Activated CD4-positive, alpha-beta memory T cell treated with anti-CD3 and anti-CD28 coated beads, Interleukin-2, amount 10 ng/mL, durations not matched to agents 7 days and 5 days (primary cell): ENCODE data around the gene SH3TC2. TPM values are rescaled to one million over a fixed set of nuclear protein-coding genes. Genes with fewer than 3 reads are reported as not detected.

ENCODE experiments used
- CTCF ChIA-PET: fragments of 350-600 bp; sonication (Branson Sonifier 250); formaldehyde crosslinking; loops from one replicate; lab custom pipeline; 2021; ENCODE audit warnings: antibody characterized with exemption, inconsistent platforms; lab: Charles Lee
- POLR2A ChIA-PET: fragments of 350-600 bp; sonication (Branson Sonifier 250); formaldehyde crosslinking; loops from one replicate; lab custom pipeline; 2021; ENCODE audit warnings: antibody characterized with exemption; lab: Charles Lee
- DNase-seq: peaks from one replicate; pipeline ENCODE4 v3.0.0-alpha.2; 2020
- H3K27ac Mint-ChIP-seq: one replicate; pipeline ENCODE4 v1.8.0; 2021; ENCODE audit warnings: mild to moderate bottlenecking, mixed read lengths
- H3K27me3 Mint-ChIP-seq: one replicate; pipeline ENCODE4 v1.8.0; 2021; ENCODE audit warnings: mixed read lengths
- H3K36me3 Mint-ChIP-seq: one replicate; pipeline ENCODE4 v1.8.0; 2021; ENCODE audit warnings: low read depth, mixed read lengths
- H3K4me1 Mint-ChIP-seq: one replicate; pipeline ENCODE4 v1.8.0; 2021; ENCODE audit warnings: mixed read lengths
- H3K4me3 Mint-ChIP-seq: one replicate; pipeline ENCODE4 v1.8.0; 2021; ENCODE audit warnings: mild to moderate bottlenecking, mixed read lengths
- H3K9me3 Mint-ChIP-seq: one replicate; pipeline ENCODE4 v1.8.0; 2021; ENCODE audit warnings: mixed read lengths
- total RNA-seq, 2 experiments: library from RNA; stranded (reverse); gene quantifications; one replicate each; pipeline ENCODE4 v1.2.3, GENCODE V29; 2021

The SH3TC2 gene
- total RNA-seq, 2 experiments from 2014 or later, result not detected

GRCh38 chr5:148970876-148971275 lies 92.0 kb downstream of the SH3TC2 start:
- CTCF ChIA-PET, result no interaction called here
- Mint-ChIP-seq H3K9me3 (no peaks in the 10 kb centered on the region), H3K4me3 (no peak overlapping the region), H3K36me3 (no peaks in the 10 kb centered on the region), H3K4me1 (no peaks in the 10 kb centered on the region), H3K27ac (no peak overlapping the region), H3K27me3 (peaks cover 10% of the 10 kb centered on the region)
- DNase-seq, result no peak
- POLR2A ChIA-PET, result no interaction called here

- Mint-ChIP-seq H3K4me1 (no peaks in the 10 kb centered on the region), H3K27me3 (peaks cover 10% of the 10 kb centered on the region), H3K27ac (no peak overlapping the region), H3K4me3 (no peak overlapping the region), H3K36me3 (no peaks in the 10 kb centered on the region), H3K9me3 (no peaks in the 10 kb centered on the region)
- ChIA-PET CTCF (no interaction called here), POLR2A (no interaction called here)
- DNase-seq, result no peak
Measured at GRCh38 chr5:148970228-148970627, 92.6 kb downstream of the SH3TC2 start.

- no peak overlapping the region for H3K27ac Mint-ChIP-seq
- H3K9me3 Mint-ChIP-seq, result no peaks in the 10 kb centered on the region
- peaks cover 10% of the 10 kb centered on the region for H3K27me3 Mint-ChIP-seq
- CTCF ChIA-PET, result no interaction called here
- H3K36me3 Mint-ChIP-seq, result no peaks in the 10 kb centered on the region
- no peak overlapping the region for H3K4me3 Mint-ChIP-seq
- DNase-seq, result no peak
- POLR2A ChIA-PET, result no interaction called here
- peaks cover under 1% of the 10 kb centered on the region for H3K4me1 Mint-ChIP-seq
Measured at GRCh38 chr5:148969291-148969690, 93.6 kb downstream of the SH3TC2 start.

- DNase-seq, result no peak
- Mint-ChIP-seq H3K4me1 (peaks cover 10% of the 10 kb centered on the region), H3K9me3 (peaks cover 4% of the 10 kb centered on the region), H3K4me3 (no peak overlapping the region), H3K27ac (no peak overlapping the region), H3K36me3 (no peaks in the 10 kb centered on the region), H3K27me3 (peaks cover 7% of the 10 kb centered on the region)
- ChIA-PET CTCF (interaction anchor here (2.8 kb wide), 1 partner anchor 11 kb away, joined by 11 read pairs; no protein-coding TSS in a partner anchor), POLR2A (no interaction called here)
Measured at GRCh38 chr5:148968311-148968710, 94.6 kb downstream of the SH3TC2 start.

- Mint-ChIP-seq H3K4me3 (no peak overlapping the region), H3K4me1 (peaks cover 10% of the 10 kb centered on the region), H3K27me3 (peaks cover 7% of the 10 kb centered on the region), H3K36me3 (no peaks in the 10 kb centered on the region), H3K9me3 (peaks cover 4% of the 10 kb centered on the region), H3K27ac (no peak overlapping the region)
- no peak for DNase-seq
- ChIA-PET POLR2A (no interaction called here), CTCF (interaction anchor here (2.8 kb wide), 1 partner anchor 10 kb away, joined by 11 read pairs; no protein-coding TSS in a partner anchor)
Measured at GRCh38 chr5:148967783-148968182, 95.1 kb downstream of the SH3TC2 start.

GRCh38 chr5:148966938-148967337 lies 95.9 kb downstream of the SH3TC2 start:
- ChIA-PET CTCF (interaction anchor here (1.2 to 2.8 kb wide), 3 partner anchors 10 to 226 kb away, joined by 3 to 11 read pairs (median 3); no protein-coding TSS in a partner anchor), POLR2A (no interaction called here)
- Mint-ChIP-seq H3K9me3 (peaks cover 4% of the 10 kb centered on the region), H3K27ac (no peak overlapping the region), H3K4me1 (peaks cover 10% of the 10 kb centered on the region), H3K4me3 (no peak overlapping the region), H3K36me3 (no peaks in the 10 kb centered on the region), H3K27me3 (peaks cover 4% of the 10 kb centered on the region)
- DNase-seq, result no peak

- no peak overlapping the region for H3K27ac Mint-ChIP-seq
- no peak overlapping the region for H3K4me3 Mint-ChIP-seq
- no peaks in the 10 kb centered on the region for H3K36me3 Mint-ChIP-seq
- ChIA-PET CTCF (interaction anchor here (1.2 to 2.8 kb wide), 3 partner anchors 9 to 225 kb away, joined by 3 to 11 read pairs (median 3); no protein-coding TSS in a partner anchor), POLR2A (no interaction called here)
- DNase-seq, result no peak
- peaks cover 10% of the 10 kb centered on the region for H3K4me1 Mint-ChIP-seq
- H3K9me3 Mint-ChIP-seq, result peaks cover 4% of the 10 kb centered on the region
- H3K27me3 Mint-ChIP-seq, result peaks cover 3% of the 10 kb centered on the region
Measured at GRCh38 chr5:148966348-148966747, 96.5 kb downstream of the SH3TC2 start.

GRCh38 chr5:148965511-148966265 lies 97.2 kb downstream of the SH3TC2 start:
- H3K27me3 Mint-ChIP-seq, result peaks cover 3% of the 10 kb centered on the region
- no peak for DNase-seq
- ChIA-PET CTCF (interaction anchor here (1.3 to 2.8 kb wide), 2 partner anchors 8 to 11 kb away, joined by 3 to 11 read pairs; no protein-coding TSS in a partner anchor), POLR2A (no interaction called here)
- H3K27ac Mint-ChIP-seq, result no peak overlapping the region
- peaks cover 10% of the 10 kb centered on the region for H3K4me1 Mint-ChIP-seq
- H3K9me3 Mint-ChIP-seq, result peaks cover 4% of the 10 kb centered on the region
- H3K36me3 Mint-ChIP-seq, result no peaks in the 10 kb centered on the region
- no peak overlapping the region for H3K4me3 Mint-ChIP-seq

GRCh38 chr5:148963664-148964063 lies 99.2 kb downstream of the SH3TC2 start:
- Mint-ChIP-seq H3K4me1 (peaks cover 10% of the 10 kb centered on the region), H3K27me3 (peaks cover 3% of the 10 kb centered on the region), H3K27ac (peak overlapping the region; percentile 51), H3K36me3 (no peaks in the 10 kb centered on the region), H3K9me3 (peaks cover 4% of the 10 kb centered on the region), H3K4me3 (no peak overlapping the region)
- no peak for DNase-seq
- ChIA-PET CTCF (interaction anchor here (0.9 to 1.9 kb wide), 4 partner anchors 9 to 233 kb away, joined by 3 to 7 read pairs (median 5); no protein-coding TSS in a partner anchor), POLR2A (interaction anchor here (1.1 kb wide), 1 partner anchor 115 kb away, joined by 3 read pairs; no protein-coding TSS in a partner anchor)

GRCh38 chr5:148962761-148963324 lies 100.0 kb downstream of the SH3TC2 start:
- ChIA-PET CTCF (interaction anchor here (0.8 to 1.9 kb wide), 5 partner anchors 8 to 232 kb away, joined by 3 to 7 read pairs (median 3); no protein-coding TSS in a partner anchor), POLR2A (interaction anchor here (1.1 kb wide), 1 partner anchor 115 kb away, joined by 3 read pairs; no protein-coding TSS in a partner anchor)
- Mint-ChIP-seq H3K27me3 (no peaks in the 10 kb centered on the region), H3K4me1 (peaks cover 10% of the 10 kb centered on the region), H3K36me3 (no peaks in the 10 kb centered on the region), H3K4me3 (no peak overlapping the region), H3K9me3 (peaks cover 4% of the 10 kb centered on the region), H3K27ac (no peak overlapping the region)
- DNase-seq, result no peak

- Mint-ChIP-seq H3K4me1 (peaks cover 10% of the 10 kb centered on the region), H3K27me3 (no peaks in the 10 kb centered on the region), H3K36me3 (no peaks in the 10 kb centered on the region), H3K4me3 (no peak overlapping the region), H3K9me3 (peaks cover 4% of the 10 kb centered on the region), H3K27ac (no peak overlapping the region)
- no peak for DNase-seq
- ChIA-PET POLR2A (no interaction called here), CTCF (interaction anchor here (0.8 to 1.9 kb wide), 2 partner anchors 141 to 231 kb away, joined by 3 to 7 read pairs; no protein-coding TSS in a partner anchor)
Measured at GRCh38 chr5:148962200-148962550, 100.7 kb downstream of the SH3TC2 start.

- CTCF ChIA-PET, result interaction anchor here (6.2 kb wide), 1 partner anchor 229 kb away, joined by 69 read pairs; no protein-coding TSS in a partner anchor
- no peak for DNase-seq
- Mint-ChIP-seq H3K9me3 (peaks cover 4% of the 10 kb centered on the region), H3K36me3 (no peaks in the 10 kb centered on the region), H3K4me3 (no peak overlapping the region), H3K27me3 (no peaks in the 10 kb centered on the region), H3K4me1 (peaks cover 10% of the 10 kb centered on the region), H3K27ac (no peak overlapping the region)
- POLR2A ChIA-PET, result no interaction called here
Measured at GRCh38 chr5:148961261-148962199, 101.3 kb downstream of the SH3TC2 start.
